HEK293T (cell line): ENCODE data around the gene IZUMO1R.

Experiments
- CTCF ChIA-PET: fragments of 350-600 bp; formaldehyde crosslinking; extraction: SDS; loops from one replicate; lab custom pipeline; 2021; ENCODE audit warnings: antibody characterized with exemption, inconsistent platforms; lab: Yijun Ruan, JAX
- POLR2A ChIA-PET: fragments of 350-600 bp; formaldehyde crosslinking; extraction: SDS; loops from one replicate; lab custom pipeline; 2020; ENCODE audit warnings: antibody characterized with exemption, inconsistent platforms; lab: Yijun Ruan, JAX
- DNase-seq: peaks from one replicate; pipeline ENCODE4 v3.0.0; 2012; ENCODE audit warnings: mixed read lengths; ENCODE audit errors: extremely low spot score
- ARNT ChIP-seq: fragments of 450-650 bp; IDR thresholded peaks from 2 replicates; pipeline ENCODE4 v1.6.1; 2017; ENCODE audit warnings: mild to moderate bottlenecking
- BHLHE40 ChIP-seq: fragments of 450-650 bp; IDR thresholded peaks from 2 replicates; pipeline ENCODE4 v1.6.1; 2016; ENCODE audit warnings: mild to moderate bottlenecking, moderate library complexity, borderline replicate concordance
- CTBP1 ChIP-seq: fragments of 450-650 bp; IDR thresholded peaks from 2 replicates; pipeline ENCODE4 v1.6.1; 2016; ENCODE audit warnings: borderline replicate concordance
- ELF4 ChIP-seq: fragments of 450-650 bp; IDR thresholded peaks from 2 replicates; pipeline ENCODE4 v1.6.1; 2017; ENCODE audit warnings: antibody characterized with exemption
- FOXA1 ChIP-seq: fragments of 450-650 bp; IDR thresholded peaks from 2 replicates; pipeline ENCODE4 v1.6.1; 2016; ENCODE audit warnings: mild to moderate bottlenecking
- FOXK2 ChIP-seq: fragments of 450-650 bp; IDR thresholded peaks from 2 replicates; pipeline ENCODE4 v1.6.1; 2016; ENCODE audit warnings: mild to moderate bottlenecking
- FOXM1 ChIP-seq: fragments of 450-650 bp; IDR thresholded peaks from 2 replicates; pipeline ENCODE4 v1.6.1; 2017; ENCODE audit warnings: mild to moderate bottlenecking, borderline replicate concordance
- HDGF ChIP-seq: fragments of 450-650 bp; IDR thresholded peaks from 2 replicates; pipeline ENCODE4 v1.6.1; 2017; ENCODE audit warnings: antibody characterized with exemption, borderline replicate concordance
- L3MBTL2 ChIP-seq: fragments of 450-650 bp; conservative IDR thresholded peaks from 2 replicates; pipeline ENCODE4 v1.6.1; 2016; ENCODE audit warnings: mild to moderate bottlenecking
- LEF1 ChIP-seq: fragments of 450-650 bp; IDR thresholded peaks from 2 replicates; pipeline ENCODE4 v1.6.1; 2017; ENCODE audit warnings: mild to moderate bottlenecking, borderline replicate concordance
- NFRKB ChIP-seq: fragments of 450-650 bp; IDR thresholded peaks from 2 replicates; pipeline ENCODE4 v1.6.1; 2016; ENCODE audit warnings: mild to moderate bottlenecking, moderate library complexity
- PKNOX1 ChIP-seq: fragments of 450-650 bp; IDR thresholded peaks from 2 replicates; pipeline ENCODE4 v1.6.1; 2016
- SP1 ChIP-seq: fragments of 450-650 bp; IDR thresholded peaks from 2 replicates; pipeline ENCODE4 v1.6.1; 2017
- SUZ12 ChIP-seq: fragments of 450-650 bp; IDR thresholded peaks from 2 replicates; pipeline ENCODE4 v1.6.1; 2016; ENCODE audit warnings: mild to moderate bottlenecking
- TARDBP ChIP-seq: fragments of 450-650 bp; IDR thresholded peaks from 2 replicates; pipeline ENCODE4 v1.6.1; 2016
- ZNF384 ChIP-seq: fragments of 450-650 bp; IDR thresholded peaks from 2 replicates; pipeline ENCODE4 v1.6.1; 2016

IZUMO1R gene

GRCh38 chr11:94322501-94322900 lies 18.1 kb downstream of the IZUMO1R start:
- CTCF ChIA-PET = interaction anchor here (0.7 to 1.0 kb wide), 2 partner anchors 11 to 427 kb away, joined by 3 to 4 read pairs; no protein-coding TSS in a partner anchor
- TF ChIP-seq HDGF (no peak), ZNF384 (no peak), SUZ12 (no peak), BHLHE40 (no peak), FOXK2 (no peak), SP1 (no peak), CTBP1 (no peak)
- POLR2A ChIA-PET = no interaction called here
- DNase-seq = no peak

GRCh38 chr11:94325681-94326080 lies 21.3 kb downstream of the IZUMO1R start:
- TF ChIP-seq BHLHE40 (no peak), TARDBP (no peak), FOXM1 (no peak), L3MBTL2 (no peak), ELF4 (no peak), ZNF384 (no peak), ARNT (no peak), FOXK2 (no peak), CTBP1 (no peak), FOXA1 (no peak), HDGF (no peak), LEF1 (no peak), SUZ12 (no peak), PKNOX1 (no peak), NFRKB (no peak), SP1 (no peak)
- POLR2A ChIA-PET = no interaction called here
- CTCF ChIA-PET = interaction anchor here (0.6 to 0.9 kb wide), 4 partner anchors 97 to 430 kb away, joined by 3 read pairs; no protein-coding TSS in a partner anchor
- peak; percentile 71 for DNase-seq

- ChIA-PET POLR2A (no interaction called here), CTCF (no interaction called here)
- no peak for DNase-seq
- TF ChIP-seq TARDBP (no peak), ZNF384 (no peak), CTBP1 (no peak), SUZ12 (no peak), NFRKB (no peak), PKNOX1 (no peak), BHLHE40 (no peak), ARNT (no peak), FOXA1 (no peak), SP1 (no peak), ELF4 (no peak)
Observed at GRCh38 chr11:94326947-94327346, 22.6 kb downstream of the IZUMO1R start.

GRCh38 chr11:94328587-94329080 lies 24.3 kb downstream of the IZUMO1R start:
- DNase-seq = no peak
- TF ChIP-seq FOXK2 (no peak), SUZ12 (no peak), ARNT (no peak), HDGF (no peak), LEF1 (no peak), CTBP1 (no peak), ZNF384 (no peak), NFRKB (no peak), L3MBTL2 (no peak), PKNOX1 (no peak), ELF4 (no peak), TARDBP (no peak), FOXA1 (no peak), BHLHE40 (no peak), SP1 (no peak), FOXM1 (no peak)
- CTCF ChIA-PET = no interaction called here
- POLR2A ChIA-PET = no interaction called here

GRCh38 chr11:94329501-94329900 lies 25.1 kb downstream of the IZUMO1R start:
- ChIA-PET POLR2A (no interaction called here), CTCF (no interaction called here)
- TF ChIP-seq LEF1 (no peak), ARNT (no peak), SP1 (no peak), FOXM1 (no peak), FOXA1 (no peak)
- DNase-seq = no peak

- POLR2A ChIA-PET = no interaction called here
Observed at GRCh38 chr11:94330789-94331188, 26.4 kb downstream of the IZUMO1R start.

More at GRCh38 chr11:94330789-94331188, 26.4 kb downstream of the IZUMO1R start:
- no peak for TF ChIP-seq SP1
- TF ChIP-seq LEF1 = no peak
- no peak for TF ChIP-seq FOXM1
- no peak for TF ChIP-seq TARDBP
- no peak for TF ChIP-seq FOXA1
- TF ChIP-seq CTBP1 = no peak
- no peak for TF ChIP-seq FOXK2
- no peak for TF ChIP-seq ELF4
- TF ChIP-seq PKNOX1 = no peak
- TF ChIP-seq L3MBTL2 = no peak
- no peak for TF ChIP-seq BHLHE40
- TF ChIP-seq SUZ12 = no peak
- TF ChIP-seq HDGF = no peak
- no peak for TF ChIP-seq ZNF384
- TF ChIP-seq NFRKB = no peak
- no peak for TF ChIP-seq ARNT
- CTCF ChIA-PET = no interaction called here
- no peak for DNase-seq
